Left ventricle myocardium inferior (tissue), 1 donor: ENCODE data around the gene ST14. TPM values are rescaled to one million over a fixed set of nuclear protein-coding genes. Genes with fewer than 3 reads are reported as not detected.

Source experiments
- DNase-seq: peaks from one replicate; pipeline ENCODE4 v3.0.0-alpha.2; 2020
- H3K27ac ChIP-seq: fragments of 200-600 bp; replicated peaks from 2 replicates; pipeline ENCODE4 v1.8.0; 2021
- H3K27me3 ChIP-seq: fragments of 200-600 bp; 2 replicates; pipeline ENCODE4 v1.8.0; 2021; ENCODE audit warnings: low read depth
- H3K36me3 ChIP-seq: fragments of 200-600 bp; 2 replicates; pipeline ENCODE4 v1.8.0; 2021
- H3K4me1 ChIP-seq: fragments of 200-600 bp; 2 replicates; pipeline ENCODE4 v1.8.0; 2021
- H3K4me3 ChIP-seq: fragments of 200-600 bp; 2 replicates; pipeline ENCODE4 v1.8.0; 2021; ENCODE audit warnings: mild to moderate bottlenecking, moderate library complexity
- H3K9me3 ChIP-seq: fragments of 200-600 bp; replicated peaks from 2 replicates; pipeline ENCODE4 v1.8.0; 2021
- CTCF ChIP-seq: fragments of 200-600 bp; IDR thresholded peaks from 2 replicates; pipeline ENCODE4 v1.8.0; 2021; ENCODE audit warnings: antibody characterized with exemption, mild to moderate bottlenecking, borderline replicate concordance
- intact Hi-C: fragments of 100-400 bp; cut with micrococcal nuclease; formaldehyde crosslinking; loops from one replicate; pipeline ENCODE4 v1.11.0; 2022
- total RNA-seq: library from RNA; stranded (reverse); fragmentation: NEBNext Ultra II Directional; extraction: Animal tissue kit (Norgen Biotek cat#: 25700); gene quantifications from one replicate; pipeline ENCODE4 v1.2.1, GENCODE V29; 2021
- donor health status: DM: no; HTN: yes; CAD: no; lungs with severe emphysema.

ST14 gene
- total RNA-seq, 1 donor from 2014 or later: 1.0 TPM

- Histone ChIP-seq H3K27me3 (peaks cover 27% of the 10 kb centered on the region), H3K4me3 (no peak overlapping the region), H3K4me1 (peaks cover 19% of the 10 kb centered on the region), H3K36me3 (no peaks in the 10 kb centered on the region), H3K27ac (no peak overlapping the region), H3K9me3 (no peaks in the 10 kb centered on the region)
- intact Hi-C loops: no loop called here
- no peak for DNase-seq
- no peak for TF ChIP-seq CTCF
These were observed 6.2 kb downstream of the ST14 start for GRCh38 chr11:130165601-130166456.

- Histone ChIP-seq H3K27ac (no peak overlapping the region), H3K27me3 (peaks cover 21% of the 10 kb centered on the region), H3K4me1 (peaks cover 13% of the 10 kb centered on the region), H3K9me3 (no peaks in the 10 kb centered on the region), H3K4me3 (no peak overlapping the region), H3K36me3 (no peaks in the 10 kb centered on the region)
- no peak for DNase-seq
- no peak for TF ChIP-seq CTCF
- intact Hi-C loops: no loop called here
These were observed 6.8 kb downstream of the ST14 start for GRCh38 chr11:130166457-130166784.

- H3K27me3 ChIP-seq: peaks cover 14% of the 10 kb centered on the region
- intact Hi-C loops: no loop called here
- H3K4me1 ChIP-seq: peaks cover 9% of the 10 kb centered on the region
- no peak overlapping the region for H3K4me3 ChIP-seq
- TF ChIP-seq CTCF: no peak
- H3K9me3 ChIP-seq: no peaks in the 10 kb centered on the region
- no peak overlapping the region for H3K27ac ChIP-seq
- no peak for DNase-seq
- H3K36me3 ChIP-seq: no peaks in the 10 kb centered on the region
These were observed 7.6 kb downstream of the ST14 start for GRCh38 chr11:130167146-130167545.

GRCh38 chr11:130168105-130168504 lies 8.5 kb downstream of the ST14 start:
- no peak for DNase-seq
- intact Hi-C loops: no loop called here
- no peaks in the 10 kb centered on the region for H3K36me3 ChIP-seq
- H3K4me1 ChIP-seq: peaks cover 9% of the 10 kb centered on the region
- H3K4me3 ChIP-seq: no peak overlapping the region
- no peaks in the 10 kb centered on the region for H3K9me3 ChIP-seq
- no peak for TF ChIP-seq CTCF
- no peak overlapping the region for H3K27ac ChIP-seq
- H3K27me3 ChIP-seq: peaks cover 6% of the 10 kb centered on the region

- Histone ChIP-seq H3K4me1 (no peaks in the 10 kb centered on the region), H3K27me3 (no peaks in the 10 kb centered on the region), H3K36me3 (no peaks in the 10 kb centered on the region), H3K4me3 (no peak overlapping the region), H3K27ac (no peak overlapping the region), H3K9me3 (peaks cover 13% of the 10 kb centered on the region)
- TF ChIP-seq CTCF: no peak
- intact Hi-C loops: no loop called here
- DNase-seq: no peak
These were observed 10.8 kb downstream of the ST14 start for GRCh38 chr11:130170345-130170744.
